ENCODE results near the gene APLF. TPM values are rescaled to one million over a fixed set of nuclear protein-coding genes. Genes with fewer than 3 reads are reported as not detected.

Gene APLF
- total RNA-seq, 2 donors from 2014 or later: 8.7 to 9.7 TPM

GRCh38 chr2:68537809-68538208 is 70.4 kb downstream of the APLF start:
- no peaks in the 10 kb centered on the region for H3K9me3 ChIP-seq (ENCODE audit: control insufficient read depth, low read length)
- peaks cover 4% of the 10 kb centered on the region for H3K4me1 ChIP-seq (ENCODE audit: control insufficient read depth, insufficient read depth, low read length)
- Mint-ChIP-seq H3K36me3 (ENCODE audit: low read depth) (peaks cover 5% of the 10 kb centered on the region), H3K4me1 (peaks cover 10% of the 10 kb centered on the region), H3K4me3 (no peak overlapping the region), H3K9me3 (no peaks in the 10 kb centered on the region), H3K27me3 (ENCODE audit: insufficient read depth) (no peaks in the 10 kb centered on the region), H3K27ac (no peak overlapping the region)
- H3K4me3 ChIP-seq (ENCODE audit: low read length): no peak overlapping the region
- no peaks in the 10 kb centered on the region for H3K27me3 ChIP-seq (ENCODE audit: control insufficient read depth, insufficient read depth, low read length, poor library complexity, severe bottlenecking)
- H3K9ac ChIP-seq (ENCODE audit: extremely low read depth, low read length, poor library complexity, severe bottlenecking): no peak overlapping the region
- no peak for TF ChIP-seq CTCF (conservative IDR thresholded peaks at IDR 0.05)
- H3K27ac ChIP-seq (ENCODE audit: low read depth, low read length): no peak overlapping the region
- DNase-seq: no peak
- WGBS, 2 experiments (ENCODE audit: insufficient coverage in 1 of 2, insufficient read length in 1 of 2): 96 to 100% methylated on average over 2 of the region's 2 CpGs
- H3K36me3 ChIP-seq (ENCODE audit: control insufficient read depth, insufficient read depth, low read length): no peaks in the 10 kb centered on the region

GRCh38 chr2:68544811-68545210 is 77.4 kb downstream of the APLF start:
- Histone ChIP-seq H3K27me3 (ENCODE audit: control insufficient read depth, insufficient read depth, low read length, poor library complexity, severe bottlenecking) (no peaks in the 10 kb centered on the region), H3K9me3 (ENCODE audit: control insufficient read depth, low read length) (no peaks in the 10 kb centered on the region), H3K36me3 (ENCODE audit: control insufficient read depth, insufficient read depth, low read length) (no peaks in the 10 kb centered on the region), H3K4me3 (ENCODE audit: low read length) (no peak overlapping the region), H3K4me1 (ENCODE audit: control insufficient read depth, insufficient read depth, low read length) (no peaks in the 10 kb centered on the region), H3K27ac (ENCODE audit: low read depth, low read length) (no peak overlapping the region), H3K9ac (ENCODE audit: extremely low read depth, low read length, poor library complexity, severe bottlenecking) (no peak overlapping the region)
- H3K9me3 Mint-ChIP-seq: no peaks in the 10 kb centered on the region
- H3K4me3 Mint-ChIP-seq: no peak overlapping the region
- H3K4me1 Mint-ChIP-seq: no peaks in the 10 kb centered on the region
- 90 to 97% methylated on average over 2 of the region's 2 CpGs for WGBS, 2 experiments (ENCODE audit: insufficient coverage in 1 of 2, insufficient read length in 1 of 2)
- H3K36me3 Mint-ChIP-seq (ENCODE audit: low read depth): no peaks in the 10 kb centered on the region
- no peak overlapping the region for H3K27ac Mint-ChIP-seq
- no peaks in the 10 kb centered on the region for H3K27me3 Mint-ChIP-seq (ENCODE audit: insufficient read depth)
- no peak for TF ChIP-seq CTCF (conservative IDR thresholded peaks at IDR 0.05)
- DNase-seq: no peak

- no peaks in the 10 kb centered on the region for H3K27me3 Mint-ChIP-seq (ENCODE audit: insufficient read depth)
- WGBS, 2 experiments (ENCODE audit: insufficient coverage in 1 of 2, insufficient read length in 1 of 2): 100% methylated on average over 1 of the region's 1 CpG; no CpG with 5 or more reads in 1 of the 2 experiments
Measured at GRCh38 chr2:68548396-68548795, 81.0 kb downstream of the APLF start.

More at GRCh38 chr2:68548396-68548795, 81.0 kb downstream of the APLF start:
- no peak for TF ChIP-seq CTCF (conservative IDR thresholded peaks at IDR 0.05)
- H3K27ac ChIP-seq (ENCODE audit: low read depth, low read length): no peak overlapping the region
- Mint-ChIP-seq H3K9me3 (no peaks in the 10 kb centered on the region), H3K27ac (no peak overlapping the region), H3K4me3 (no peak overlapping the region), H3K36me3 (ENCODE audit: low read depth) (no peaks in the 10 kb centered on the region), H3K4me1 (no peaks in the 10 kb centered on the region)
- no peak overlapping the region for H3K9ac ChIP-seq (ENCODE audit: extremely low read depth, low read length, poor library complexity, severe bottlenecking)
- no peaks in the 10 kb centered on the region for H3K4me1 ChIP-seq (ENCODE audit: control insufficient read depth, insufficient read depth, low read length)
- H3K9me3 ChIP-seq (ENCODE audit: control insufficient read depth, low read length): no peaks in the 10 kb centered on the region
- H3K4me3 ChIP-seq (ENCODE audit: low read length): no peak overlapping the region
- H3K36me3 ChIP-seq (ENCODE audit: control insufficient read depth, insufficient read depth, low read length): no peaks in the 10 kb centered on the region
- H3K27me3 ChIP-seq (ENCODE audit: control insufficient read depth, insufficient read depth, low read length, poor library complexity, severe bottlenecking): no peaks in the 10 kb centered on the region
- DNase-seq: no peak

All from endodermal cell (in vitro differentiated cells).